HG03039 (cell line): ENCODE data around the gene PTPRQ.
"Not testable (repeated sequence)": the region's sequence is repeated elsewhere in the genome, so short reads cannot be mapped to it uniquely, and the experiment has no call there.

Source experiments
- ATAC-seq: cut with Tn5 transposase; IDR thresholded peaks from one replicate; pipeline ENCODE4 v1.9.1; 2021; ENCODE audit warnings: mild to moderate bottlenecking, moderate library complexity; ENCODE audit not compliant: unreplicated experiment

Gene PTPRQ, protein sequence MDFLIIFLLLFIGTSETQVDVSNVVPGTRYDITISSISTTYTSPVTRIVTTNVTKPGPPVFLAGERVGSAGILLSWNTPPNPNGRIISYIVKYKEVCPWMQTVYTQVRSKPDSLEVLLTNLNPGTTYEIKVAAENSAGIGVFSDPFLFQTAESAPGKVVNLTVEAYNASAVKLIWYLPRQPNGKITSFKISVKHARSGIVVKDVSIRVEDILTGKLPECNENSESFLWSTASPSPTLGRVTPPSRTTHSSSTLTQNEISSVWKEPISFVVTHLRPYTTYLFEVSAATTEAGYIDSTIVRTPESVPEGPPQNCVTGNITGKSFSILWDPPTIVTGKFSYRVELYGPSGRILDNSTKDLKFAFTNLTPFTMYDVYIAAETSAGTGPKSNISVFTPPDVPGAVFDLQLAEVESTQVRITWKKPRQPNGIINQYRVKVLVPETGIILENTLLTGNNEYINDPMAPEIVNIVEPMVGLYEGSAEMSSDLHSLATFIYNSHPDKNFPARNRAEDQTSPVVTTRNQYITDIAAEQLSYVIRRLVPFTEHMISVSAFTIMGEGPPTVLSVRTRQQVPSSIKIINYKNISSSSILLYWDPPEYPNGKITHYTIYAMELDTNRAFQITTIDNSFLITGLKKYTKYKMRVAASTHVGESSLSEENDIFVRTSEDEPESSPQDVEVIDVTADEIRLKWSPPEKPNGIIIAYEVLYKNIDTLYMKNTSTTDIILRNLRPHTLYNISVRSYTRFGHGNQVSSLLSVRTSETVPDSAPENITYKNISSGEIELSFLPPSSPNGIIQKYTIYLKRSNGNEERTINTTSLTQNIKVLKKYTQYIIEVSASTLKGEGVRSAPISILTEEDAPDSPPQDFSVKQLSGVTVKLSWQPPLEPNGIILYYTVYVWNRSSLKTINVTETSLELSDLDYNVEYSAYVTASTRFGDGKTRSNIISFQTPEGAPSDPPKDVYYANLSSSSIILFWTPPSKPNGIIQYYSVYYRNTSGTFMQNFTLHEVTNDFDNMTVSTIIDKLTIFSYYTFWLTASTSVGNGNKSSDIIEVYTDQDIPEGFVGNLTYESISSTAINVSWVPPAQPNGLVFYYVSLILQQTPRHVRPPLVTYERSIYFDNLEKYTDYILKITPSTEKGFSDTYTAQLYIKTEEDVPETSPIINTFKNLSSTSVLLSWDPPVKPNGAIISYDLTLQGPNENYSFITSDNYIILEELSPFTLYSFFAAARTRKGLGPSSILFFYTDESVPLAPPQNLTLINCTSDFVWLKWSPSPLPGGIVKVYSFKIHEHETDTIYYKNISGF (N-terminal part only)

DNA sequence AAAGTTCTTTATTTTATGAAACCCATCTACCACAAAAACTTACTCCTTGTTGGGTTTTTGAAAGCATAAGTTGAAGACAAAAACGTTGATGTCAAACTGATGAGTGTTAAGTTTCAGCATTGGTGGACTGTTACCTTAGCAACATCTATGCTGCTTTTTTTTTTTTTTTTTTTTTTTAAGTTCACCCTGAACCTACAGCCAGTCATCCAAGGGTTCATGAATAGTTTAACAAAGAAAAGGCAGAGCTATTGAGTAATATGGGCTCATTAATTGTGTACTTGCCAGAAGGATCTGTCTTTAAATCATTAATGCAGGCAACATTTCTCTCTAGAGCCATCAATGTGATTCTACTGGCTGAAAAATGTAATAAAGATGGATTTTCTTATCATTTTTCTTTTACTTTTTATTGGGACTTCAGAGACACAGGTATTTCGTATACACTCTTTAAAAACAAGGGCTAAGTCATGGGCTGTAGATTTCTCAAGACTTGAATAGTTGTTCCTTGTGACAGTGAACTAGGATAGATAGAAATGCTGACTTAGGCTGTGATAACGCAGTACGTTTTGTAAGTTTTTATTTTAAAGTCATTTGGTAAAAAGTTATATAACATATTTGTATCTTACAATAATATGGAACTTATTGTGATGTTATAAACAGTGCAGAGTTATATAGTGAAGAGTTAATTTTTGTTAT is at the start of gene PTPRQ:
TSS of gene PTPRQ (plus strand) at position 262 of the 693 bp plus-strand sequence. CDS start at position 373, 111 bp downstream.
- ATAC-seq, result no peak

DNA sequence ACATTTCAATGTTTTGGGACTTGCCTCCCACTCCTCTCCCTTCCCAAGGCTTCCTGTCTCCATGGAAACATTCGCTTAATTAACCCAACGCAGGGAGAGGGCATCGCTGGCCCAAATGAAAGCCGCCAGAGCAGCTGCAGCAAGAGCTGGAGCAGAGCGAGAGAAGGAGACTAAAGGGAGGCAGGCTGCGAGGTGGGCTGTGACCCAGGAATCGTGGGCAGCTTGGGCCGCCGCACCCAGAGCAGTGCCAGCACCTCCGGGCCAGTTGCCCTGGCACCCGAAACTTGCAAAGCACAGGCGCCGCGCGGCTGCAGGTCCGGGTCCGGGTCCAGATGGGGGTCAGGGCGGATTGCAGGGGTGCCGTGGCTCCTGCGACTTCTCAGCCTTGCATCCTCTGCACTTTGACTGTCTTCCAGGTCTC is 43.5 kb upstream of the PTPRQ start:
- no peak for ATAC-seq

DNA sequence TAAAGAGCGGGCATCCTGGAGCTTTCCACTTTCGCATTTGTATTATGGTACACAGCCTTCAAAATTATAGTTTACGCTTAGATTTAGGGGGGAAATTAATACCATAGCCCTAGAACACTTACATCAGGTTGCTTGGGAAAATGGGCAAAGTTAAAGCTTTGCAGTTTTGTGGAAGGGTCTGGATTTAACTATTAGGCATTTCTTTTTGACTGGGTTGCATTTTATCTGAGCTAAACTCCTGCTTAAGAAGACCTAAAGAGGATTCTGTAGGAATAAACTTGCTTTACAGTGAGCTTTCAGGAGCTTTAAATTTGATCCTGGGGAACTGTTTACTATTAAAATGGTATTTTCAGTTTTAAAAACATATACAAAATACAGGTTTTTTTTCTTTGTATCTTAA is 42.8 kb upstream of the PTPRQ start:
- no peak for ATAC-seq

DNA sequence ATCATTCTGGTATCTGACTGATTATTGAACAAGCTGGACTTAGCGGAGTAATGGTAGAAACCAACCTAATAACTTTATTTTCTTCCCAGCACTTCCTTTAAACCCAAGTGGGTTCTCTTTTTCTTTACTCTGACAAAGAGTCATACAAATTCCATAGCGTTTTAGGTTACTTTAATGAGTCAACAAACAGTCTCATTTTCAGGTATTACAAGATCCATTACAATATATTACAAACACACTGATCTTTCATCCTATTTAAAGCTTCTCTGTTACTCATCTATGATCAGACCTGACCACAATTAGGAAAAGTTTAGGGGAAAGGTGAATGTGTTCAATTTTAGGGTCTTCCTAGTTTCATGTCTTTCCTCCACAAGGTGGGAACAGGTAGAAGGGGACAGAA is 39.4 kb upstream of the PTPRQ start:
- no peak for ATAC-seq

DNA sequence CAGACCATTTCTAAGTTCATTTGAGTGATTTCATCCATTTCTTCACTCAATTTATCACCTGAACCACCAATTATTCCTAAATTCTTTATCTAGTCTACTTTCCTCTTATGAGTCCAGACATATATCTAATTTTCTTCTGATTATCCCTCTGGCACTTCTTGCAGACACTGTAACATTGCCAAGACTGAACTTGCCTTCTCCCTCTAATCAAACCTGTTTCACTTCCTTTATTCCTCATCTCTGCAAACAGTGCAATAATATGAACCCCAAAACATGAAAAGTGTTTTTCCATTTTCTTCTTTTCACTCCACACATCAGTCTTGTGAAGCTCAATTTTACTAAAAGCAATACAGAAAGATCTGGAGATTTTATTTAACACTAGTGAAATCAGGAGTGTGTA is 37.8 kb upstream of the PTPRQ start:
- no peak for ATAC-seq

DNA sequence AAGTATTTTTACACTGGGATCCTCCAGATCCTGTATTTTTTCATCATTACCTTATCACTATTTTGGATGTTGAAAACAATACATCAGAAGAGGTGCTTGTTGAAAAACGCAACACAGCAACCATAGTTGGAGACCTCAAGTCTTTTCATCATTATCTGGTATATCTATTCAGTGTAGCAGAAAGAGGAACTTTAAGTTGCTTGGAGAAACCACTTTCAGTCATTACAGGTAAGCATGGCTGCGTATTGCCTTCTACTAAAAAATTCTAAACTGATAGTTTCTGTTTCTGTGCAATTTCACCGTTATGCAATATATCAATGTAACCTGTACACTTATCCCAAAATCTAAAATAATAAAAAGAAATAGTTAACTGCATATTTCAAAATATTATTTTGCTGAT is 32.2 kb upstream of the PTPRQ start:
- no peak for ATAC-seq

DNA sequence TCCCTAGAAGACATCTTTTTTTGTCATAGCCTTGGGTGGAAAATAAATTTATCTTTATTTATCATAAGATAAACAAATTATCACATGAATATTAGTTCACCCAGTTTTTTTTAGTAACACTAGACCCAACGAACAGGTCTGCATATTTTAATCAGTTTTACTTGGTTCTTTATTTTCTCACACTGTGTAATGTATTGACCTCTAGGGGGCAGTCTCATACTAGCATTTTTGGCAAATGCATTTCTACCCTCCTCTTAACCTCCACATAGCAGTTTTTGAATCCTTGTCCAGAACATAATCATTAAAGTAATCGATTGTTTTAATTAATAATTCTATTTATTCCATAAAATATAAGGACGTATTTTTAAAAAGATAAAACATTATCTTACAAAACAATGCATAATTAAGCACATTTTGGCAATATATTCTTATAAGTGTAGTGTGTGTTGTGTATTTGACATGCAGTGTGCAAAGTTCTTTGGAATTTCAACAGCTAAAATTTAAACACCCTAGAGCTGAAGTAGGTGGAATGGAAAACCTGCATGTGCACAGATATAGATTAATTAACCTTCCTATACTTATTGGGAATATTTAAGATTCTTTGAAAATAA is 31.6 kb upstream of the PTPRQ start:
- peak; percentile 58 for ATAC-seq

DNA sequence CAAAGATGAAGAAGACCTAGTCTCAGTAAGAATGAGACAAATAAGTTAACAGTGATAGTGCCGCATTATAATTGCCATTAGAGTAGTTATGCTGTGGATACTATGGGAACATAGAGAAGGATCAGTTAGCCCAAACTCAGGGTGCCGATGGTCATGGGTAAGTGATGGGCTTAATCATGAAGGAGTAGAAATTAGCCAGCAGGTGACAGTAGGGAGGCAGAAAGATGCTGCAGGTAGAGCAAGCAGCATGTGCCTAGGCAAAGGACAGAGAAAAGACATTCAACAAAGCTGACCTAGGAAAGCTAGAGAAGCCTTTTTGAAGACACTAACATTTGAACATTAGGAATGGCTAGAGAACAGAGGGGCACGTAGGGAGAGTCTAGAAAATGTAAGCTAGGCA is 30.6 kb upstream of the PTPRQ start:
- ATAC-seq, result no peak

DNA sequence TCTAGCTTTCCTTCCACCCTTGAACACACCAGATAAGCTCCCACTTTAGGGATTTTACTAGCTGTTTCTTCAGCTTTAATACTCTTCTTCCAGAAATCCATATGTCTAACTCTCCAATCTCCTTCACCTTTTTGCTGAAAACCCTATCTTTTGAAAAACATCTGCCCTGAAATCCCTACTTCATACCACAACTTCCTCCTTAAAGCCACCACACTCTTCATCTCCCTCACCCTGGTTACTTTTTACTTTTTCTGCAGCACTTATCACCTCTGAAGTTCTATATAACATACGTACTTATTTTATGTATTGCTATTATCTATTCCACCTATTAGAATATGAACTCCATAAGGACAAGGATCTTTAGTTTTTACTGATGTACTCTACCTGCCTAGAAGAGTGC is 28.6 kb upstream of the PTPRQ start:
- ATAC-seq, result no peak

DNA sequence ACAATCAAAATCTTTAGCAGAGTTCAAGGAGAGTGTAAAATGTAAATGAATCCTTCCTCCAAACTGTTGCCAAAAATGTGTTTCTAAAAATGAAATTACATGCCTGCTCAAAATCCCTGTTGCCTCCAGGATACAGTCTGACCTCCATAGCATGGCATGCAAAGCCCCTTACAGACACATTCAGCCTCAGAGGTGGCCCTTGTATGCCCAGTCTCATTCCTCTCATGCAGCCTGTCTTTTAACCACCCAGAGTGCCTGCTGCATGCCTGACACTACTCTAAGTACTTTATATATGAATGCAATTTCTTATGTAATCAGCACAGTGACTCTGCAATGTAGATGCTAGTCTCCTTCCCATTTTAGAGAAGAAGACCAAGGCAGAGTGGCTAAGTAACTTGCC is 24.4 kb upstream of the PTPRQ start:
- no peak for ATAC-seq

DNA sequence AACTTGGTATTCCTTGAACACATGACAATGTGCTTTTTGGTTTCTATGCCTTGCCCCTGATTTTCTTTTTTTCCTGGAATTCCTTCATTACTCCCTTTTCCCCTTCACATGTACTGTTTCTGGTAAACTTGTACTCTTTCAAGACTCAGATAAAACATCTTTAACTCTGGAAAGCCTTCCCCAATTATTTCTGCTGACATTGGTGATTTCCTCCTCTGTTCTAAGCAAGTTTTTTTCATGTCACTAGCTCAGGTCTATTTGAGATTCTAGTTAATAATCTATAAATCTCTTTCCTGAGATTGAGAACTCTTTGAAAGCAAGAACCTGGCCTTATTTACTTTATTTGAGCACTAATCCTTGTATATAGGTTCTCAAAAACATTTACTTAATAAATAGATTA is 24.0 kb upstream of the PTPRQ start:
- ATAC-seq, result no peak

DNA sequence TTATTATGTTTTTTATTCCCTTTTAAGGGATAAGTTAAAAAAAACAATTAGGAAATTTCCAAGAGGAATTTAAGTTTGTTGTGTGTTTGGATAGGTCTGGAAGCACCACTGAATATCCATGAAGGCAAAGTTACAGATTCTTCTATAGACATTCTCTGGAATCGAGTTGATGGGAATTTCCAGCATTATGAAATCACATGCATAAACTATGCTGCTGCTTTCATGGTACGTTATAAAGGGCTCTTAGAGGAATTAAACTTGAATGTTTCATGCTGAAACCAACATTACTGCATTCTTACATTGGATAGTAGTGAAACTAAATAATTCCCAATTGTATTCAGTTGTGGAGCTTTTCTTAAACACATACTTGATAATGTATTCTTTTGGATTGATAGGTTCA is 21.5 kb upstream of the PTPRQ start:
- no peak for ATAC-seq

DNA sequence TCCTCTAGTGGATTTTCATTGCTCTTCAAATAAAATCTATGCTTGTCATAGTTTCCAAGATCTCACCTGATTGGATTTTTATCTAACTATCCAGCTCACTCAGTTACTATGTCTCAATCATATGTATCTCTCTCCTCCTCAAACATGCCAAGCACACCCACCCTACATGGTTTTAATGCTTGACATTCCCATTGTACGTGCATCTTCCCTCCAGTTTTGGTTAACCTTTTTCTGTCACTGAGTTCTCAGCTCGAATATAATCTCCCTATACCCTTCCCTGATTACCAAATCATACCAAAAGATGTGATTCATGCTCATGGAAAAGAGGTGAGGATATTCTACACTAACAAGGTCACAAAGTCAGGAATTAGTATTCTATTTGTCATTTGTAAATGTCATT is 12.0 kb upstream of the PTPRQ start:
- no peak for ATAC-seq

DNA sequence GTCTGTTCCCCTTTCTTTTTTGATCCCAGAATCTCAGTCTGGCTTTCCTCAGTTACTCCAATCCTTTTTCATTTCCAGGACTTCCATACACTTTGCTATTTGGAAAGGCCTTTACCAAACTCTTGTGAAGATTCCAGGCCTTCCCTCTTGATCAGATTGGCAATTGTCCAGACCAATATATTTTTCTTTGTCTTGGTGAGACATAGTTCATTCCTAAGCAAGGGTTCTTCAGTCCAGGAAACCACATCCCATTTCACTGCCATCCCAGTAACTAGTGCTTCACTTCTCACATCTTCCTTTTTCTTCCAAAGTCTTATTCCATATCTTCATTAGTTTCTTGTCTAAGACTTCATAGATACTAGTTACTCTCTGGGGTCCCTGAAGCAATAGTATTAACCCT is 2.1 kb upstream of the PTPRQ start:
- ATAC-seq, result no peak

DNA sequence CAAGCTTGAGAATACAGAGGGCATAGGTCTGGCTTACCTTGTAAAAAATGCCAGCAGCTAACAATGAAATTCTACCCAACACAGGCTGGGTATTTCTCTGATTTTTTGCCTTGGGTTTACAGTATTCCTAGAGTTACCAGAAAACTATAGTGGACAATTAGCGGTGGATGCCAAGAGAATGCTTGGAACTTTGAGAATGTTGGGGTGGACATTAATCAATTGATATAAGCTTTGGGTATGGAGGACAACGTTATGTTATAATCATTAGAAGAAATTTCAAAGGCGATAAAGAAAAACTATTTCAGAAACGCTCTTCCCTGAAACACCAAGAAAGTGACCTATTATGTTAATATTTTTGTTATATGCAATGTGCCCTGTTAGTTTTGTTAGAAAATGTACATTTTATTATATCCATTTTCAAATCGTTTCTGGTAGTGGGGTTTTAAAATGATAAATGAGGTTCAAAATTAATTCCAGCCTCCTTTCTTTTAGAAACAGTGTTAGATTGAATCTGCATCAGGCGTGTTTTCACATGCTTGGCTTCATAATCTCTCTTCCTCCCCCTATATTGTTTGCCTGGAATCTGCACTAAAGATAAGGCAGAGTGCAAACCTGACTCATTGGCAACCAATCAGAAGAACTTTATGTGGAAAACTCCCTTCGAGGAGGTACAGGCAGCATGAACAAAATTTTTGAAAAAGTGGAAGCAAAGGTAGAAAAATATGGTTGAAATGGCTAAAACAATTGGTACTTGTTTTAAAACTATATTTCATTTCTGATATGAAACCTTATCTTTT is 1.4 kb upstream of the PTPRQ start:
- ATAC-seq, result no peak

DNA sequence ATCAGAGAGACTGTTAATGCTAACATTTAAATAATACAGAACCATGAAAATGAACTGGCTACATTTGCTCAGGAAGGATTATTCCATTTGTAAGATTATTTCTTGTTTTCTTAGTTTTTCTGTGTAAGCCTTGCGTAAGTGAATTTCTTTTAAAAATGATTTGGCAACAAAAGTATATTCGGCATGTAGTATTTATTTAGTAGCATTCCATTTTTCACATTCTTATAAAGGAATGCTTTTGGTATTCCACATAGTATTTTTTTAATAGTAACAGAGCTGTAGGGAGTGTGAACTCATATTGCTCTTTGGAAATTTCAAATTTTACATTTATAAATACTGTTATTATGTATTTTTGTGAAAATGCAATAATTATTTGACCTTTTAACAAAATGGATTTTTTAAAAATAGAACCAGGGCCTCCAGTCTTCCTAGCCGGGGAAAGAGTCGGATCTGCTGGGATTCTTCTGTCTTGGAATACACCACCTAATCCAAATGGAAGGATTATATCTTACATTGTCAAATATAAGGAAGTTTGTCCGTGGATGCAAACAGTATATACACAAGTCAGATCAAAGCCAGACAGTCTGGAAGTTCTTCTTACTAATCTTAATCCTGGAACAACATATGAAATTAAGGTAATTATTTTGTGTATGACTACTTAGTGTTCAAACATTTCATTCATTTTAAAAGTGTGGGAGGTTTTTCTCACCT is 1.2 kb downstream of the PTPRQ start:
- ATAC-seq, result no peak

DNA sequence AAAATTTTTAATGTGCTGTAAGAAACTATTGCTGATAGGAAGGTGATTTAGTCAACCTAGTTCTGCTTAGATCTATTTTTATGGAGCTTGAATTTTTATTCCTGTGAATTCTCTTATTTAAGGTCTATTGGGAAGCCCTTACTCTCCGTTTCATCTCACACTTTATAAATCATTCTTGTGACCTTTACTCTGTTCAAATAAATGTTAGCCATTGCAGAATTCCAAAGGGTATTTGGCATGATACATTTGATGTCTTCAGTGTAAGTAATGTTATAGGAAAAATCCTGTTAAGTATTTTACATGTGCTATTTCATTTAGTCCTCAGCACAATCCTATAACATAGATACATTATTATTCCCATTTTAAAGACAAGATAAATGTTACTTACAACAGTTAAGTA is 12.5 kb downstream of the PTPRQ start:
- ATAC-seq, result no peak

DNA sequence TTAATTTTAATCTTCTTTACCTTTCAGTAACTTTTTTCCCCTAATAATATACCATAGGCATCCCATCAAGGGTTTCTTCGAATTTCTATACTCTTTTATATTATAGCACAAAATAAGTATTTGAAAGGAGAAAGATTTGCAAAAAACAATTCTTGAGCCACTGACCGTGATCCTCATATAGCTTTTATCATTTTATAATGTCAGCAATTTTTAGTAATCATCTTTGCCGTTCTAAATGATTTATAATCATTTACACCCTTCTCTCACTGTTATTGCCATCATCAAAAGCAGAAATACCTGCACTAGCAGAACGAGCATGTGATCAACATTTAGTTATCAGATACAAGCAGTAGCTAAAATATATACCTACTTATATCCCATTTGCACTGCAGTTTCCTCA is 16.9 kb downstream of the PTPRQ start:
- no peak for ATAC-seq

DNA sequence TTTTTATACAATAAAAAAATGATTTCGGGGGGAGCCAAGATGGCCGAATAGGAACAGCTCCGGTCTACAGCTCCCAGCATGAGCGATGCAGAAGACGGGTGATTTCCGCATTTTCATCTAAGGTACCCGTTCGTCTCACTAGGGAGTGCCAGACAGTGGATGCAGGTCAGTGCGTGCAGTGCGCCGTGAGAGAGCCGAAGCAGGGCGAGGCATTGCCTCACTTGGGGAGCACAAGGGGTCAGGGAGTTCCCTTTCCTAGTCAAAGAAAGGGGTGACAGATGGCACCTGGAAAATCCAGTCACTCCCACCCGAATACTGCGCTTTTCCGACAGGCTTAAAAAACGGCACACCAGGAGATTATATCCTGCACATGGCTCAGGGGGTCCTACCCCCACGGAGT is 17.8 kb downstream of the PTPRQ start:
- not testable (repeated sequence) for ATAC-seq
